Measurements from ENCODE around the gene IFFO2. TPM values are rescaled to one million over a fixed set of nuclear protein-coding genes. Genes with fewer than 3 reads are reported as not detected.

The IFFO2 gene
- total and polyA plus RNA-seq, 10 of the 15 experiments (the other 5 are each of a cell fraction or from before 2014, with no cell fraction given), result 1.2 to 18.4 (median 6.7) TPM

GRCh38 chr1:18950401-18951026 lies 6.0 kb downstream of the IFFO2 start (continued):
- TF ChIP-seq EED (IDR thresholded peaks at IDR 0.05; ENCODE audit: low read depth) (no peak), CUX1 (IDR thresholded peaks at IDR 0.05; ENCODE audit: insufficient replicate concordance, low read depth, low read length) (no peak), HCFC1 (IDR thresholded peaks at IDR 0.05; ENCODE audit: low read length) (no peak), FOXK2 (IDR thresholded peaks at IDR 0.05) (no peak), MEF2B (IDR thresholded peaks at IDR 0.05; ENCODE audit: partially characterized antibody, poor library complexity, severe bottlenecking) (peak; percentile 30), ZNF384 (IDR thresholded peaks at IDR 0.05; ENCODE audit: borderline replicate concordance, low read depth, low read length) (no peak), MLLT1 (IDR thresholded peaks at IDR 0.05) (no peak), FOXM1 (IDR thresholded peaks at IDR 0.05; ENCODE audit: low read depth, low read length) (no peak), CBFB (IDR thresholded peaks at IDR 0.05; ENCODE audit: low read depth) (no peak), ETV6 (conservative IDR thresholded peaks at IDR 0.05 in 1 of 2, IDR thresholded peaks at IDR 0.05 in 1 of 2; ENCODE audit: borderline replicate concordance in 1 of 2, low read depth in 1 of 2) (no peak), E2F8 (IDR thresholded peaks at IDR 0.05; ENCODE audit: low read depth, partially characterized antibody) (no peak), ZBTB11 (CRISPR knock-in tag; IDR thresholded peaks at IDR 0.05) (no peak)

Measured in GM12878 (cell line).